ENCODE data around the gene ETV7.

DNA sequence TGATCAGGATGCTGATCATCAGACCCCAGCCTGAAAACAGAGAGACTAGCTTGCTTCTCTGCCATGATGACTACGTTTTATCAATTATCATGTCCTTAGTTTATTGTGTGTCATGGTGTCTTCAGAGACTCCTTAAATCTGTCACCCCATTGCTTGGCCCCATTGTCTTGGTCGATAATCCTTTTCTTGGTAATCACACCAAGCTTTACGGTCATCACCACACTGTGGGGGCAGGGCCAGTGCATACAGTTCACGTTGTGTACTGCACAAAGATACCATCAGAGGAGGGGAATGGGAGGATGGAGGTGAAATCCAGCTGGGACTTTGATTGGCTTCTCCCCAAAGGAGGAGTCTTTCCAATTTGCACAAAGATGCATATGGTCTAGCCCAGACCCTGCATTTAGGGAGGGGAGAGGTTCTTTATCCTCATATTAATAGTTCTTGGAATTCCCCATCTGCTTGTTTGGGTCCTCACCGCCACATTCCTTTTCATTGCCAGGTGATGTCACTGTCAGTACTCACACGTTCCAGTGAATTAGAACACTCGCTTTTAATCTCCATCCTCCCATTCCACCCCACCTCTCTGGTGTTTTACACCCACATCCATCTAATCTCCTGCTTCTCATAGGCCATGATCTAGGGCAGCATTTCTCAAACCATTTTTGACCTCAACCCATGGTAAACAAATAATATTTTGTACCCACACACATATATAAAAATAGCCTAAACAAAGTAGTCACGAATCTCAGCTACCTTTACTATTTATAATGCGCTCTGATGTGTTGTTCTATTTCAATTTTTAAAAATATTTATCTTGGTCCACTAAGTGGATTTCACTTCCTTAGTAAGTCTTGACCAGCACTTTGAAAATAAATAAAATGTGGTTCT, 5.7 kb downstream of the ETV7 start:
- TF ChIP-seq, protein P1, sequence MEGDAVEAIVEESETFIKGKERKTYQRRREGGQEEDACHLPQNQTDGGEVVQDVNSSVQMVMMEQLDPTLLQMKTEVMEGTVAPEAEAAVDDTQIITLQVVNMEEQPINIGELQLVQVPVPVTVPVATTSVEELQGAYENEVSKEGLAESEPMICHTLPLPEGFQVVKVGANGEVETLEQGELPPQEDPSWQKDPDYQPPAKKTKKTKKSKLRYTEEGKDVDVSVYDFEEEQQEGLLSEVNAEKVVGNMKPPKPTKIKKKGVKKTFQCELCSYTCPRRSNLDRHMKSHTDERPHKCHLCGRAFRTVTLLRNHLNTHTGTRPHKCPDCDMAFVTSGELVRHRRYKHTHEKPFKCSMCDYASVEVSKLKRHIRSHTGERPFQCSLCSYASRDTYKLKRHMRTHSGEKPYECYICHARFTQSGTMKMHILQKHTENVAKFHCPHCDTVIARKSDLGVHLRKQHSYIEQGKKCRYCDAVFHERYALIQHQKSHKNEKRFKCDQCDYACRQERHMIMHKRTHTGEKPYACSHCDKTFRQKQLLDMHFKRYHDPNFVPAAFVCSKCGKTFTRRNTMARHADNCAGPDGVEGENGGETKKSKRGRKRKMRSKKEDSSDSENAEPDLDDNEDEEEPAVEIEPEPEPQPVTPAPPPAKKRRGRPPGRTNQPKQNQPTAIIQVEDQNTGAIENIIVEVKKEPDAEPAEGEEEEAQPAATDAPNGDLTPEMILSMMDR (IDR thresholded peaks at IDR 0.05) = no peak
- no peak for TF ChIP-seq POLR2A (IDR thresholded peaks at IDR 0.05)

Measured in body of pancreas (tissue), 4 donors.